Stimulated activated CD4-positive, alpha-beta T cell treated with anti-CD3 and anti-CD28 coated beads, Interleukin-15, amount 100 ng/mL, for 48 hours (primary cell): ENCODE data around the gene CRELD2.
A peak's percentile ranks its signal among the peaks of the same experiment; 100 is the strongest.
"Not testable (repeated sequence)": the region's sequence is repeated elsewhere in the genome, so short reads cannot be mapped to it uniquely, and the experiment has no call there.

Source experiments
- DNase-seq, 2 donors: peaks; one replicate each; pipeline ENCODE4 v3.0.0-alpha.2; 2020; ENCODE audit warnings: low read depth in 2 of 2

The CRELD2 gene

GRCh38 chr22:49945042-49945794 is 26.8 kb downstream of the CRELD2 start:
- DNase-seq, result not testable (repeated sequence)

GRCh38 chr22:49946612-49947295 is 28.3 kb downstream of the CRELD2 start:
- no peak for DNase-seq

- no peak for DNase-seq
Observed at GRCh38 chr22:49947296-49947622, 28.8 kb downstream of the CRELD2 start.

- DNase-seq, result no peak
Observed at GRCh38 chr22:49948116-49948957, 29.9 kb downstream of the CRELD2 start.

GRCh38 chr22:49948958-49949913 is 30.8 kb downstream of the CRELD2 start:
- no peak for DNase-seq

GRCh38 chr22:49949914-49950292 is 31.5 kb downstream of the CRELD2 start:
- DNase-seq, result no peak

GRCh38 chr22:49950396-49950994 is 32.1 kb downstream of the CRELD2 start:
- no peak for DNase-seq

- peak in 1 of 2 donors; percentile 75 for DNase-seq
Observed at GRCh38 chr22:49951000-49951677, 32.7 kb downstream of the CRELD2 start.

- no peak for DNase-seq
Observed at GRCh38 chr22:49951678-49951985, 33.2 kb downstream of the CRELD2 start.

- DNase-seq, result no peak
Observed at GRCh38 chr22:49951986-49952896, 33.8 kb downstream of the CRELD2 start.

- no peak for DNase-seq
Observed at GRCh38 chr22:49953027-49953679, 34.7 kb downstream of the CRELD2 start.

- no peak for DNase-seq
Observed at GRCh38 chr22:49953680-49954344, 35.4 kb downstream of the CRELD2 start.

- no peak for DNase-seq
Observed at GRCh38 chr22:49954354-49954753, 35.9 kb downstream of the CRELD2 start.

- no peak for DNase-seq
Observed at GRCh38 chr22:49954991-49955580, 36.7 kb downstream of the CRELD2 start.

GRCh38 chr22:49955581-49956417 is 37.4 kb downstream of the CRELD2 start:
- no peak for DNase-seq

- DNase-seq, result no peak
Observed at GRCh38 chr22:49956418-49956770, 38.0 kb downstream of the CRELD2 start.
